GM18951 (cell line): ENCODE results near the gene CDH4.

Source experiments
- POLR2A ChIP-seq: IDR thresholded peaks from 4 replicates; pipeline ENCODE4 v1.6.1; 2011; ENCODE audit warnings: mild to moderate bottlenecking; ENCODE audit not compliant: insufficient read length, insufficient read depth; ENCODE audit errors: extremely low read depth
- in situ Hi-C: fragments of 300-500 bp; cut with MboI; formaldehyde crosslinking; loops from one replicate; pipeline ENCODE4 v1.12.0; 2022; ENCODE audit warnings: low sequenced_read_pairs, mixed read lengths, inconsistent platforms; ENCODE audit not compliant: unreplicated experiment

The CDH4 gene

GRCh38 chr20:61436283-61436666, 184.2 kb downstream of the CDH4 start:
- no peak for TF ChIP-seq POLR2A
- in situ Hi-C loops, result no loop called here

- in situ Hi-C loops, result no loop called here
- TF ChIP-seq POLR2A, result no peak
These were observed 184.7 kb downstream of the CDH4 start for GRCh38 chr20:61436667-61437279.

- in situ Hi-C loops, result no loop called here
- no peak for TF ChIP-seq POLR2A
These were observed 185.5 kb downstream of the CDH4 start for GRCh38 chr20:61437280-61438206.

GRCh38 chr20:61438285-61438684, 186.2 kb downstream of the CDH4 start:
- in situ Hi-C loops, result no loop called here
- TF ChIP-seq POLR2A, result no peak

- in situ Hi-C loops, result no loop called here
- TF ChIP-seq POLR2A, result no peak
These were observed 187.2 kb downstream of the CDH4 start for GRCh38 chr20:61439251-61439650.

- no peak for TF ChIP-seq POLR2A
- in situ Hi-C loops, result no loop called here
These were observed 188.5 kb downstream of the CDH4 start for GRCh38 chr20:61440548-61441055.

- no peak for TF ChIP-seq POLR2A
- in situ Hi-C loops, result no loop called here
These were observed 189.5 kb downstream of the CDH4 start for GRCh38 chr20:61441537-61441936.

GRCh38 chr20:61442075-61442670, 190.1 kb downstream of the CDH4 start:
- in situ Hi-C loops, result no loop called here
- TF ChIP-seq POLR2A, result no peak

- no peak for TF ChIP-seq POLR2A
- in situ Hi-C loops, result no loop called here
These were observed 190.7 kb downstream of the CDH4 start for GRCh38 chr20:61442718-61443117.

- TF ChIP-seq POLR2A, result no peak
- in situ Hi-C loops, result no loop called here
These were observed 191.5 kb downstream of the CDH4 start for GRCh38 chr20:61443443-61444126.

- no peak for TF ChIP-seq POLR2A
- in situ Hi-C loops, result no loop called here
These were observed 192.6 kb downstream of the CDH4 start for GRCh38 chr20:61444637-61445036.

GRCh38 chr20:61445138-61445537, 193.1 kb downstream of the CDH4 start:
- in situ Hi-C loops, result no loop called here
- TF ChIP-seq POLR2A, result no peak

GRCh38 chr20:61445741-61446140, 193.7 kb downstream of the CDH4 start:
- TF ChIP-seq POLR2A, result no peak
- in situ Hi-C loops, result no loop called here

- in situ Hi-C loops, result no loop called here
- TF ChIP-seq POLR2A, result no peak
These were observed 195.9 kb downstream of the CDH4 start for GRCh38 chr20:61447952-61448351.
